HG02763 (cell line): ENCODE measurements around the gene SDCBP2.
"Not testable (repeated sequence)": the region's sequence is repeated elsewhere in the genome, so short reads cannot be mapped to it uniquely, and the experiment has no call there.

Experiments
- ATAC-seq: cut with Tn5 transposase; IDR thresholded peaks from one replicate; pipeline ENCODE4 v1.9.1; 2021; ENCODE audit warnings: mild to moderate bottlenecking, moderate library complexity; ENCODE audit not compliant: unreplicated experiment

SDCBP2 gene

DNA sequence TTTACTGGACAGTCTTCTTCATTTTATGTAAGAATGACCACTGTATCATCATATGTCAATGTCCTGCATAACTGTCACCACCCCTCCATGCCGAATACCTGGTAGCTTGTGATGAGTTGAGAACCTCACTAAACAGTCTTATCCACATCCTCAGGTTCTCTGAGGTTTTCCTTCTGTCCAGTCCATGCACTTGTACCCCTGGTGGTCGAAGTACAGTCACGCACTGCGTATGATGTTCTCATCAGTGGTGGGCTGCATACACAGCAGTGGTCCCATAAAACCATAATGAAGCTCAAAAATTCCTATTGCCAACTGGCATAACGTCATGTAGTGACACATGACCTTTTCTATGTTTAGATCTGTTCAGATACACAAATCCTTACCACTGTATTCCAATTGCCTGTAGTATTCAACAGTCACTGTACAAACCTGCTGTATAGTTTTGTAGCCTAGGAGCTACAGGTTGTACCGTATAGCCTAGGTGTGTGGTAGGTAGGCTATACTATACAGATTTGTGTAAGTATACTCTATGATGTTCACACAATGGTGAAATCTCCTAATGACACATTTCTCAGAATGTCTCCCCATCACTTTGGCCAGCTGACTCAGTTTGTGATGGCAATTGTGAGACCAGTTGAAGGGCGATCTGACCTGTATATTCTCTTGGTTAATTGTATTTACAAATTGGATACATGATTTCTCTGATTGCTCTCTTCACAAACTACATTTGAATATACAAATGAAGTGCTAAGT lies 31.3 kb upstream of the SDCBP2 start:
- ATAC-seq, result no peak

DNA sequence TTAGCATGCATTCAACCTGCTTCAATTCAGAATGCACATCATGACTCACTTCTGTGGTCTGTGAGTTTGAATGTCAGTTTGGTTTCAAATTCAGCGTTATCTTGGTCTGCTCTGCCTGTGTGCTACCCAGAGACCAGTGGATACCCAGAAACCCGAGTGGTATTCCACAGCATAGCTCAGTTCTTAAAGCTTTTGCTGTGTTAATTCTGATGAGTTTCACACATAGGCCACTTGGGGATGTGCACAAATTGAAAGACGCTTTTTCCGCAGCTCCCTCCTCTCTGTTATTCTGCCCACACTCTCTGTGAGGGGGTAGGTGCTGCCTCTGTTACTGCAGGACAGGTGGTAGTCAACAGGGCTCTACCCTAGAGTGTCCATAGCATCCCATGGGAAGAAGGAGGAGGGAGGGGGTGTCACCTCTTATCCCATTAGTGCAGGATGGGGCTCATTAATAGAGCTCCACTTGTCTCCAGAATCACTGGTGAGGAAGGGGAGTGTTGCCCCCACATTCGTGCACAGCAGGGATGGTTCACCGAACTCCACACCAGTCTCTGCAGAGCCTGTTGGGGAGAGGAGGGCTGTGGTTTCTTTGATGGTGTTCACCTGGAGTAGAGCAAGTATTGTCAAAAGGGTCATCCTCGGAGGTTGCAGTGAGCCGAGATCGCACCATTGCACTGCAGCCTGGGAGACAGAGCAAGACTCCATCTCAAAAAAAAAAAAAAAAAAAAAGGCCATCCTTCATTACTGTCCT lies 29.2 kb upstream of the SDCBP2 start:
- no peak for ATAC-seq

DNA sequence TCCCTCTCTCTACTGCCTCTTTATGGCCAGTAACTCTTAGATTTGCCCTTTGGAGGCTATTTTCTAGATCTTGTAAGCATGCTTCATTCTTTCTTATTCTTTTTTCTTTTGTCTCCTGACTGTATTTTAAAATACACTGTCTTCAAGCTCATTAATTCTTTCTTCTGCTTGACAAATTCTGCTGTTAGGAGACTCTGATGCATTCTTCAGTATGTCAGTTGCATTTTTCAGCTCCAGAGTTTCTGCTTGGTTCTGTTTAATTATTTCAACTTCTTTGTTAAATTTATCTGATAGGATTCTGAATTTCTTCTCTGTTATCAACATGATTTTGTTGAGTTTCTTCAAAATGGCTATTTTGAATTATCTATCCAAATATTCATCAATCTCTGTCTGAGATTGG lies 25.0 kb upstream of the SDCBP2 start:
- ATAC-seq, result no peak

DNA sequence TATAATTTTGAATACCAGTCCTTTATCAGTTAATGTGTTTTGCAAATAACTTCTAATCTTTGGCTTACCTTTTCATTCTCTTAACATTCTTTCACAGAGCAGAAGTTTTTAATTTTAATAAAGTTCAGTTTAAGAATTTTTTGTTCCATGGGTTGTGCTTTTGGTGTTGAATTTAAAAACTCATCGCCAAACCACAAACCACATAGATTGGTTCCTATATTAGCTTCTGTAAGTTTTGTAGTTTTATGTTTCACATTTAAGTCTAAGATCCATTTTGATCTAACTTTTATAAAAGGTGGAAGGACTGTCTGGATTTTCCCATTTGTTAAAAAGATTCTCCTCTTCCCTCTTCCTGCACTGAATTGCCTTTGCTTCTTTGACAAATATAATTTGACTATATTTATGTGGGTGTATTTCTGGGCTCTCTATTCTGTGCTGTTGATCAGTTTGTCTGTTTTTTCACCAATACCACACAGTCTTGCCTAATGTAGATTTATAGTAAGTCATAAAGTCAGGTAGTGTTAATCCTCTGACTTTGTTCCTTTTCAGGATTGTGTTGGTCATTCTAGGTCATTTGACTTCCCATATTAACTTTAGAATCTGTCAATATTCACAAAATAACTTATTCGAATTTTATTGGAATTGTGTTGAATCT lies 17.5 kb upstream of the SDCBP2 start:
- ATAC-seq, result no peak

DNA sequence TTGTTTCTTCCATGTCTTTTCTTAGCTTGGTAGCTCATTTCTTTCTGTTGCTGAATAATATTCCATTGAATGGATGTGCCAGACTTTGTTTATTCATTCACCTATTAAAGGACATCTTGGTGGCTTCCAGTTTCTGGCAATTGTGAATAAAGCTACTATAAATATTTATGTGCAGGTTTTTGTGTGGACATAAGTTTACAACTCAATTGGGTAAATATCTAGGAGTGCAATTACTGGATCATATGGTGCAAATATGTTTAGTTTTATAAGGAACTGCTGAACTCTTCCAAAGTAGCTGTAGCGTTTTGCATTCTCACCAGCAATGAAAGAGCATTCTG lies 16.8 kb upstream of the SDCBP2 start:
- ATAC-seq, result no peak

DNA sequence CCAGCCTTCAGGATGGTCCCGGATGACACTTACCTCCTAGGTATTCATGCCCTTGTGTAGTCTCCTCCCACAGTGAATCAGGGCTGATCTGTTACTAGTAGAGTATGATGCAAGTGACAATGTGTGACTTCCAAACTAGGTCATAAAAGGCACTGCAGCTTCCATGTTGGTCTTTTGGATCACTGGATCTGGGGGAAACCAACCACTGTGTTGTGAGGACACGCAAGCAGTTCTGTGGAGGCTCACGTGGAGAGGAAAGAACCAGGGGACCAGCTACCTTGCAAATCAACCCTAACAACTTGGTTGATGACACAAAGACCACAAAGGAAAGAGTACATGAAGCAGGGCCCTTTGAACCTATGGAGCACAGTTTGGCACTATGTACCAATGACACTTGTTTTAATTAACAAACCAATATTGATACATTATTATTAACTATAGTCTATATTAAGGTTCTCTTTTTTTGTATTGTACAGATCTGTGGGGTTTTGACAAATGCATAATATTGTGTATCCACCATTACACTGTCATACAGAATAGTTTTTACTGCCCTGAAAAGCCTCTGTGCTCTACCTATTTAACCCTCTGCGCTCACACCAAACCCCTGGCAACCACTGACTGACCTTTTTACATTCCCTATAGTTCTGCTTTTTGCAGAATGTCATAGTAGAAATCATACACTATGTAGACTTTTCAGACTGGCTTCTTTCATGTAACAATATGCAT lies 16.3 kb upstream of the SDCBP2 start:
- ATAC-seq, result no peak

DNA sequence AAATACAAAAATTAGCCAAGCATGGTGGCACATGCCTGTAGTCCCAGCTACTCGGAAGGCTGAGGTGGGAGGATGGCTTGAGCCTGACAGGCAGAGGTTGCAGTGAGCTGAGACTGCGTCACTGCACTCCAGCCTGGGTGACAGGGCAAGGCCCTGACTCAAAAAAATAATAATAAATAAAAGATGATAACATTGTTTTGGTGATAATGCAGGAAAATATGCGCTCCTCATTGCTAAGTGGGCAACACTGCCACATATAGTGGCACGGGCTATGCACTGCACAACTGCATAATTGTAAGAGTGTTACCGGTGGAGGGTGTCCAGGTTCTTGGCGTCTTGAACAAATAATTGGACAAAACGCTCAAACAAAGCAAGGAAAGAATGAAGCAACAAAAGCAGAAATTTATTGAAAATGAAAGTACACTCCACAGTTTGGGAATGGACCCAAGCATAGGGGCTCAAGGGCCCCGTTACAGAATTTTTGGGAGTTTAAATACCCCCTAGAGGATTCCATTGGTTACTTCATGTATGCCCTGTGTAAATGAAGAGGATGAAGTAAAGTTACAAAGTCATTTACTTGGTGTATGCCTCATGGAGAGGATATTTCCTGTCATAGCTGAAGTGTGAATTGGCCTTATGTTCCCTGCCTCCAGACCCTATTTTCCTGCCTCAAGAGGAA lies 14.6 kb upstream of the SDCBP2 start:
- ATAC-seq, result not testable (repeated sequence)

DNA sequence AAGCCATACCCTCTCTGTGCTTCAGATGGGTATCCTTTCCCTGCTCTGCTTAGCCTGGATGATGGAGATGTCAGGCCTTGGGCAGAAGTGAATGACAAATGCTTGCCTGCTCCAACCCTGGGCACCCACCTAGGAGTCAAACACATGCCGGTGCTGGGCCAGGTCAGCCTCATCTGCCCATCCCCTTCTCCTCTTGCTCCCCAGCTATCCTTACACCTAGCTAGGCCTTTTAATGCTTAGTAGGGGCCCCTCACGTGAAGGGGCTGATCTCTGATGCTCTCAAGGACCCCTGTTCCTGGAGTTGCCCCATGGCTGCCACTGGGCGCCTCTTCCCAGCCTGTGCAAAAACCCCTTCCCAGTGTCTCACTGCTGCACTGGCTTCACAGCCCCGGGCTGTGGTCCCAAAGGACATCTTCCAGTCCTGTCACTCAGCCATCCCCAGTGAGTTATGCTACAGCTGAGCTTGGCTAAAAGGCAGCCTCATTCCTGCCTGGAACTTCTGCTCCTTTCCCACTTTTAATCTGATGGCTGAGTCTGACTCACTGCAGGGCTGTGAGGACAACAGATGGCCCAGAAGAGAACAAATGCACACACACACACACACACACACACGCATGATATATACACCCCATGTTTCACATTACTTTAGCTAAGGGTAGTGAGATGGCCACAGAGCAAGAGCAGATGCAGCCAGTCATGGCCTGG lies 12.8 kb upstream of the SDCBP2 start:
- no peak for ATAC-seq

DNA sequence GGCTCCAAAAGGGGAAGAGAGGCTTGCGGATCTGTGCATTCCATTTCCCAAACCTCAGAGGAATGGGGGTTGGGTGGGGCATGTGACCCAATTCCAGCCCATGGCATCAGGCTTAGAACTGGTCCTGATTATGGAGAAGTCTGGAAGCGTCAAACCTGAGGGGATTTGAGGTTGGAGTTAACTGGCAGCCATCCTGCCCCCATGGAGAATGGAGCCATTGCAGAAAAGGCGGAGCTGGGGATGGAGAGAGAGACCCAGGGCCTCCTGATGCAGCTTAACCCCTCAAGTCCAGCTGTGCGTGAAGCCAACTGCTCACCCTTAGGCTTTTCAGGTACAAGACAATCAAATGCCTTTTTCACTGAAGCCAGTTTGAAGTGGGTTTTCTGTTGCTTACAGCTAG lies 9.9 kb upstream of the SDCBP2 start:
- no peak for ATAC-seq

DNA sequence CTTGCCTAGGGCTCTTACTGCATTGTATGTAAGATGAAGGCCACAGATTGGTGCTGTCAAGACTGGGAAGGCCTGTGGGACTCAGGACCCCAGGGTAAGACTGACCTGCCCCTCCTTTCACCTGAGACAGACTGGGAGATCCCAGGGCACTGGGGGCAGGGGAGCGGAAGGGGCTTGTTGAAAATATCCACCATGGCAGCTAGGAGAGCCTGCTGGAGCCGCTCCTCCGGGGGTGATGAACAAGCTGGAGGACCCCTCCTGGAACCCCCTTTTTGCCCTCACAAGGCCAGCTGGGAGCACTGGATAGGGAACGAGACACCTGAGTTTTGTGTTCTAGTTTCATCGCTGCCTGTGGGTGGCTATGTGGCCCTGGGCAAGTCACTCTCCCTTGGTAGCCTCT lies 9.2 kb upstream of the SDCBP2 start:
- ATAC-seq, result no peak

DNA sequence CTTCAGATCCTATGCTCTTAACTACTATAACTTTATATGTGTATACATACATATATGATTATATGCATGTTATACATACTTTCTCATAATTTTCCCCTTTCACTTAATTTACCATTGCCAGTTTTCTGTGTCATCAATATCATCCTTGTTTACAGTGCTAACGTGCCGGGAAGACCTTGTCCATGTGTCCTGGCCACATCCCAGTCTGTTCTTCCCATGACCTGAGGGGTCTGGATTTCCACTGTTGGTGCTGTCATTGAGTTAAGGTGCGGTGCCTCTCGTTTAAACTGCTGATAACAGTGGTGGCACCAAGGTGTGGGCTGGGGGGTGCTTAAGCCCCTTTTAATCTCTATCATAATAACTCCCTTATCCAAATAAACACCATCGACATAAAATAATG lies 8.5 kb upstream of the SDCBP2 start:
- no peak for ATAC-seq

DNA sequence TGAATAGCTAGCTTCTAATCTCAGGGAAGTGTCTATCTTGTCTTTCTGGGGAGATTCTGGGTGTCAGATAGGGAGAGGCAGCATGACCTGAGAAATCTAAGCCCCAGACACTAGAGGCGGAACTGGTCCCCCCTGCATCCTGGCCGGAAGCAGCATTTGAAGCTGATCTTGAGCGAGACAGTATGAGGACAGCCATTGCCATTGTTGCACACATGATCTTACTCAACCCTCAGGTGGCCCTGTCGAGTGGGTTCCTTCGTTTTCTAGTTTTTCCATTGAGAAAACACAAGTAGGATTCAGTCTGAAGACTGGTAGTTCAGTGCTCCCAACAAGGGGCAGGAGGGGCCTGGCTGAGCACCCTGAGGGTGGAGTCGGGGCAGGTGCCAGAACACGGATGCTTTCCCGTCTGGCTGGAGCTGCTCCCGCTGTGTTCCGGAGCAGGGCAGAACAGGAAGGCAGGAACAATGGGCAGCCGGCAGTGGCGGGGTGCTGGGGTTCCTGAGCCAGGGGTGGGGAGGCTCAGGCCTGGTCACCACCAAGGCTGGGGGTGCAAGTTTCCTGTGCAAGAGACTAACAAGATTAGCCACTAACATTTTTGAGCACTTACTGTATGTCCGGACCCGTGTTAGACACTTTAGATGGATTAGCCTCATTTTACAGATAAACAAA lies 7.9 kb upstream of the SDCBP2 start:
- no peak for ATAC-seq

DNA sequence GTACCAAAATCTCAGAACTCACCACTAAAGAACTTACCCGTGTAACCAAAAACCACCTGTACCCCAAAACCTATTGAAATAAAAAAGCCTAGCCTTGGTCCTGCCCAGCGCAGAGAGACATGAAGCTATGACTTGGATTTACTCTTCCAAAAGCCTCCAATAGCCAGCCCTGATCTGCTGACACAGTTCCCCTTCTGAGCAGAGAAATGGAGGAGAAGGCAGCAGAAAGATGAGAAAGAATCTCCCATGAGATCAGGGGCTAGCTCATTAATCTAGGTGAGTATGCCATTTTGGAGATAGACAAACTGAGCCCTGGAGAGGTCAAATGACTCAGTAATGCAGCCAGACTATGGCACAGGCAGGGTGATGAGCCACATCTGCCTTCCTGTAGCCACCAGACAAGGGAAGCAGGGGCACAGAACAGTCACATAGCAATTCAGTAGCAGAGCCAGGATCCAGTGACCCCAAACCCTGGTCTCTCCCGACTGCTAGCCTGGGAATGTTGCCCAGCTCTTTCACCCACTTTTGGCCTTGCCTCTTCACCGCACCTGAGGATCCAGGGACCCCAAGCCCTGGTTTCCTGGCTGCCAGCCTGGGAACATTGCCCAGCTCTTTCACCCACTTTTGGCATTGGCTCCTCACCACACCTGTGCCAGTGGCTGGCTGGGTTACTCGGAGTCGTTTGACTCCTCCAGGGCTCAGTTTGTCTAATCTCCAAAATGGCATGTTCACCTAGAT lies 7.2 kb upstream of the SDCBP2 start:
- ATAC-seq, result no peak

DNA sequence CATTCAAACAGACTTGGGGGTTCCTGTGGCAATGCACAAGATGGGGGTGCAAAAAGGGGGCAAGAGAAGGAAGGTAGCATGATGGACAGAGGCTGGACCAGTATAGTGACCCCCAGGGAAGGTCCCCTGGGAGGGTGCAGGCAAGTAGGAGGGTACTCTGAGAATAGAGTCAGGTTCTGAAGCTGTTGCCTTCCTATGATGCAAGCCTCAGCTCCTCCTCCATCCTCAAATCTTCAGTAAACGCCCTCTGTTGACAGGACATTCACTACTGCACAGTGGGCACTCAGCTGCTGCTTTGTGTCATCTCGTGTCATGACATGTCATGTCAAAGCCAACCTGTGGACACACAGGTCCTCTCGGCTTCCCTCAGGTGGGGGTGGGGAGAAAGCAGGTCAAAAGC lies 5.8 kb upstream of the SDCBP2 start:
- ATAC-seq, result no peak

DNA sequence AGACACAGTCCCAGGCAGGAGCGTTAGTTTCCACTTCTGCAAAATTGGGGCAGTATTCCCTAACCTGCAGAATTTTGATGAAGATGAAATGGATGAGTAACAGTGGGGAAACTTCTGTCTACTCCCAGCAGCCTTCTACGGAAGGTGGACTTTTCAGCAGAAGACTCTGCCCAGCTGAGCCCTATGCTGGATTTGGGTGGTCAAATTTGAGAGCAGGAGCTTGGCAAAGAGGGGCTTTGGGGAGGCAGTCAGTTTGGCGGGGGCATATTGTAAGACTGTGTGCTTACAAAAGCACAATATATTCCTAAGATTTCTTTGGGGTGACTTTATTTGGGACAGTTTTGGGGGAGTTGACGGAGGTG lies 5.4 kb upstream of the SDCBP2 start:
- ATAC-seq, result no peak

DNA sequence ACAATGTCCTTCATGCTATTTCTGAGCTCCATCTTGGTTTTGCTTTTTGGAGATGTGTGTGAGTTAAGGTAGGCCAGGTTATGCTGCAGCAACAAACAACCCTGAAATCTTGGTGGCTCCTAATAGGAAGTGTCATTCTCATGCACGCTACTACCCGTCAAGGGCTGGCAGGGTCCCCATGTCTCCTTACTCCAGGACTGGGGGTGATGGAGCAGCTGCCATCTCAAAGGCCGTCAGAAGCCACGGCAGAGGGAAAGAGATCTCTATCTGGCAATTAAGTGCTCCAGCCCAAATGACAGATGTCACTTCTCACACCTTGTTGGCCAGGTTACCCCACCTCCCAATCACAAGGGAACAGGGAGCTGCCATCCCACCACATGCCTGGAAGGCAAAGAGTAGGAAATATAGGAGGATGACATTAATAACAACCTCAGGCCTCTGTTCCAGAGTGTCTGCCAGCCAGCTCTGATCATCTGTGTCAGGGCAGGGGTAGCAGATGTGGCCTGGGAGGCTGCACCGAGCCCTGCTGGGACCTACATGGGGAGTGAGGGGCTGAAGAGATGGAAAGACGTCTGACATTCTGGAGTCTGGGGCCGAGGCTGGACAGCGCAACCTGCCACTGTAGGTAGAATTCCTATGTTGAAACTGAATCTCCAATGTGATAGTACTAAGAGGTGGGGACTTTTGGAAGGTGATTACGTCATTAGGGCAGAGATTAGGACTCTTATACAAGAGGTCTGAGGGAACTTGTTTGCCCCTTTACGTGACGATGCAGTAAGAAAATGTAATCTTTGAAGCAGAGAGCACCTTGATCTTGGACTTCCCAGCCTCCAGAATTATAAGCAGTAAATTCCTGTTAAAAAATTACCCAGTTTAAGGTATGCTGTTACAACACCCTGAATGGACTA lies 4.8 kb upstream of the SDCBP2 start:
- ATAC-seq, result no peak

DNA sequence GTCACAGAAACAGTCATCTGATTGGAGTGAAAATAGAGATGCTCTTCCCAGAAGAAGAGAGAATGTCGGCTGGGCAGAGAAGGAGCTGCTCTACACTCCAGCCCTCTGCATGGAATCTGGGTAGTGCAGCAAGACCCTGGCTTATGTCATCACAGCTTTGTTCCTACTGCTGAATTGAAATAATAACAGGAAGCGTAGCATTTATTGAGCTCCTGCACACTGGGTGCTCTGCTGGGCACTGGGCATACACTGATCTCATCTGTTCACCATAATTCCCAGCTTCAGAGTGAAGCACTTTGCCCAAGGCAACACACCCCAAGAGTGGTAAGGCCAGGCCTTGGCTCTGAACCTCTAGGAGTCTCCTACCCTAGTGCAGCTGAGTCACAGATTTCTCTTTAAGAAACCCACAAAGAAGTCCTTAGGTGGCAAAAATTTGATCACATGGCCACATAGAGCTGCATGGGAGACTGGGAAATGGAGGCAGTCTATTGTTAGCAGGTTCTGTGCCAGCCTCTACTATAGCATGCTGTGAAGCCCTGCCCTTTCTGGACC lies 3.9 kb upstream of the SDCBP2 start:
- ATAC-seq, result no peak
